22Rv1 (cell line): ENCODE measurements around the gene SEMA4A.
A peak's percentile ranks its signal among the peaks of the same experiment; 100 is the strongest.
"Not testable (repeated sequence)": the region's sequence is repeated elsewhere in the genome, so short reads cannot be mapped to it uniquely, and the experiment has no call there.

Experiments used
- H3K27ac ChIP-seq: fragments of 450-650 bp; 2 replicates; pipeline ENCODE4 v1.5.1; 2017
- ZFX ChIP-seq: fragments of 450-650 bp; IDR thresholded peaks from 2 replicates; pipeline ENCODE4 v1.6.1; 2017; ENCODE audit warnings: antibody characterized with exemption, borderline replicate concordance
- TF ChIP-seq, protein P1 (sequence below): fragments of 450-650 bp; IDR thresholded peaks from 2 replicates; pipeline ENCODE4 v1.5.1; 2017; ENCODE audit warnings: mild to moderate bottlenecking

SEMA4A gene

GRCh38 chr1:156214024-156214748 is 60.8 kb downstream of the SEMA4A start:
- TF ChIP-seq, protein P1, sequence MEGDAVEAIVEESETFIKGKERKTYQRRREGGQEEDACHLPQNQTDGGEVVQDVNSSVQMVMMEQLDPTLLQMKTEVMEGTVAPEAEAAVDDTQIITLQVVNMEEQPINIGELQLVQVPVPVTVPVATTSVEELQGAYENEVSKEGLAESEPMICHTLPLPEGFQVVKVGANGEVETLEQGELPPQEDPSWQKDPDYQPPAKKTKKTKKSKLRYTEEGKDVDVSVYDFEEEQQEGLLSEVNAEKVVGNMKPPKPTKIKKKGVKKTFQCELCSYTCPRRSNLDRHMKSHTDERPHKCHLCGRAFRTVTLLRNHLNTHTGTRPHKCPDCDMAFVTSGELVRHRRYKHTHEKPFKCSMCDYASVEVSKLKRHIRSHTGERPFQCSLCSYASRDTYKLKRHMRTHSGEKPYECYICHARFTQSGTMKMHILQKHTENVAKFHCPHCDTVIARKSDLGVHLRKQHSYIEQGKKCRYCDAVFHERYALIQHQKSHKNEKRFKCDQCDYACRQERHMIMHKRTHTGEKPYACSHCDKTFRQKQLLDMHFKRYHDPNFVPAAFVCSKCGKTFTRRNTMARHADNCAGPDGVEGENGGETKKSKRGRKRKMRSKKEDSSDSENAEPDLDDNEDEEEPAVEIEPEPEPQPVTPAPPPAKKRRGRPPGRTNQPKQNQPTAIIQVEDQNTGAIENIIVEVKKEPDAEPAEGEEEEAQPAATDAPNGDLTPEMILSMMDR = no peak
- TF ChIP-seq ZFX = no peak
- H3K27ac ChIP-seq = peak overlapping the region; percentile 93

DNA sequence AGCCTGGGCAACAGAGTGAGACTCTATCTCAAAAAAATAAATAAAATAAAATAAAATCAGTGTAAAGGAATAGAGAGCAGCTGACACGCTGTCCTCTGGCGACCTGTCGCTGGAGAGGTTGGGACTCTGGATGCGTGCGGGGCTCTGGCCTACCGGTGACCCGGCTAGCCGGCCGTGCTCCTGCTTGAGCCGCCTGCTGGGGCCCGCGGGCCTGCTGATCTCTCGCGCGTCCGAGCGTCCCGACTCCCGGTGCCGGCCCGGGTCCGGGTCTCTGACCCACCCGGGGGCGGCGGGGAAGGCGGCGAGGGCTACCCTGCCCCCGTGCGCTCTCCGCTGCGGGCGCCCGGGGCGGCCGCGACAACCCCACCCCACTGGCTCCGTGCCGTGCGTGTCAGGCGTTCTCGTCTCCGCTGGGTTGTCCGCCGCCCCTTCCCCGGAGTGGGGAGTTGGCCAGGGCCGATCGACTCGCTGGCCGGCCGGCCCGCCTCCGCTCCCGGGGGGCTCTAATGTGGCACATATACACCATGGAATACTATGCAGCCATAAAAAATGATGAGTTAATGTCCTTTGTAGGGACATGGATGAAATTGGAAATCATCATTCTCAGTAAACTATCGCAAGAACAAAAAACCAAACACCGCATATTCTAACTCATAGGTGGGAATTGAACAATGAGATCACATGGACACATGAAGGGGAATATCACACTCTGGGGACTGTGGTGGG is 63.1 kb downstream of the SEMA4A start:
- not testable (repeated sequence) for H3K27ac ChIP-seq

DNA sequence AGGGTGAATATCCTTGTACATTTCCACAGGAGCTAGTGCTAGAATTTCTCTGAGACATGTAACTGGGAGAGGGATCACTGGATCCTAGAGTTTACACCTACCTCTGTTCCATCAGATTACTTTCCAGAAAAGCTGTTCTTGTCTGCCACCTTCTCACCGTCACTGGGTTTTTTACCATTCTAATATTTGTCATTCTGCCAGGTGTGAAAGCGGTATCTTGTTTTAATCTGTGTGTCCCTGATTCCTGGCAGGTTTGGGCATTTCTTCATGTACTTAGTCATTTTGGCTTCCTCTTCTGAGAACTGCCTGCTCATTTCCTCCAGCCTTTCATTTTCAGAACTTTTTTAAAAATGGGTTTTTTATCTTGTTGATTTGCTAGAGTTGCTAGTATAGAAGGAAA is 64.5 kb downstream of the SEMA4A start:
- TF ChIP-seq, protein P1 = no peak
- no peak for TF ChIP-seq ZFX
- peak overlapping the region; percentile 16 for H3K27ac ChIP-seq

- TF ChIP-seq, protein P1 = no peak
- no peak for TF ChIP-seq ZFX
- no peak overlapping the region for H3K27ac ChIP-seq
Observed at GRCh38 chr1:156220226-156220625, 66.8 kb downstream of the SEMA4A start.

DNA sequence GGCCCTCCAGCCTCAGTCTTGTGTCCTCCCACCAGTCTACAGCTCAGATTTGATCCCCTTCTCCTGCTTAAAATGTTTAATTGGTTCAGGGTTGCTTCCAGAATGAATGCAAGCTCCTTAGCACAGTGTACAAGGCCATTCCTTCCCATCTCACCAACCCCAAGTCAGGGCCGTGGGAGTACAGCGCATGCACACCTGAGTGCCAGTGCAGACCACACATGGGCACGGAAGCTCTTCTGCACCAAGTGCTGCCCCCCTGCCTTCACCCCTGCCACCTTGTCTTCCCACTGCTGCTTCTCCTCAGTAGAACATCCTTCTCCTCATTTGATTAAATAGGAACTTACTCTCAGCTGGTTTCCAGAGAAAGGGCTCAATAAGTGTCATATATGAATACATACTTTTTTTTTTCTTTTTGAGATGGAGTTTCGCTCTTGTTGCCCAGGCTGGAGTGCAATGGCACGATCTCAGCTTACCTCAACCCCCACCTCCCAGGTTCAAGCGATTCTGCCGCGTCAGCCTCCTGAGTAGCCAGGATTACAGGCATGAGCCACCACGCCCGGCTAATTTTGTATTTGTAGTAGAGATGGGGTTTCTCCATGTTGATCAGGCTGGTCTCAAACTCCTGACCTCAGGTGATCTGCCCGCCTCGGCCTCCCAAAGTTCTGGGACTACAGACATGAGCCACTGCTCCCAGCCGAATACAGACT is 68.8 kb downstream of the SEMA4A start:
- no peak overlapping the region for H3K27ac ChIP-seq
- no peak for TF ChIP-seq ZFX
- TF ChIP-seq, protein P1 = no peak

DNA sequence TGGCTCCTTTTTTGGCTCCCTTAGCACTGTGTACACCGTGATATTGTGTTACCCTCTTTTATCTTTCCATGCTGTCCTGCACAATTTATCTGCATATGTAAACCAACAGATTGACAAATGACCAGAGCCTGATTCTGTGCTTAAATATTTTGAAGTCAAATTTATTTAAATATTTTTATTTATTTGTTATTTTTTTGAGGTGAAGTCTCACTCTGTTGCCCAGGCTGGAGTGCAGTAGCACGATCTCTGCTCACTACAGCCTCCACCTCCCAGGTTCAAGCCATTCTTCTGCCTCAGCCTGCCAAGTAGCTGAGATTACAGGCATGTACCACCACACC is 72.3 kb downstream of the SEMA4A start:
- peak overlapping the region; percentile 37 for H3K27ac ChIP-seq
- no peak for TF ChIP-seq ZFX
- TF ChIP-seq, protein P1 = peak; percentile 39

DNA sequence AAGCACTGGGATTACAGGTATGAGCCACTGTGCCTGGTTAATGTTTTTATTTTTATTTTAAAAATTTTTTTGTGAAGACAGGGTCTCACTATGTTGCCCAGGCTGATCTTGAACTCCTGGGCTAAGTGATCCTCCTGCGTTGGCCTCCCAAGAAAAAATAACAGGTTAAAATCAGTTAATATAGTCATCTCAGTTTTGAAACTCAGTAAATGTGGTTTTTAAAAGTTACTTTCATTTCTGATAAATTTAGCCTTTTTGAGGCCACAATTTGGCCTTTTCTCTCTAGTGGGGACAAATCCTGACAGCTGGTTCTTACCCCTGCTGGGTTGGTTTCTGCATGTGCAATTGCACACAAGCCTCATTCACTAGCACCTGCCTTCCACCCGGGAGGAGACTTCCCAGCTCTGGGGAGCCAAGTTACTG is 72.7 kb downstream of the SEMA4A start:
- H3K27ac ChIP-seq = no peak overlapping the region
- TF ChIP-seq ZFX = no peak
- TF ChIP-seq, protein P1 = no peak
